ENCODE measurements around the gene SRA1. TPM values are rescaled to one million over a fixed set of nuclear protein-coding genes. Genes with fewer than 3 reads are reported as not detected.

The SRA1 gene
- total and polyA plus RNA-seq, 4 donors: 14.0 to 45.5 (median 36.8) TPM

- peak overlapping the region; percentile 39 to 46 for H3K9ac ChIP-seq (ENCODE audit: insufficient read depth in 1 of 2, low read length in 2 of 2)
- H3K36me3 ChIP-seq (ENCODE audit: control insufficient read depth in 4 of 4, insufficient read depth in 4 of 4, low read length in 4 of 4): peaks cover 7 to 33% (median 18%) of the 10 kb centered on the region in 4 donors
- TF ChIP-seq, protein P1, sequence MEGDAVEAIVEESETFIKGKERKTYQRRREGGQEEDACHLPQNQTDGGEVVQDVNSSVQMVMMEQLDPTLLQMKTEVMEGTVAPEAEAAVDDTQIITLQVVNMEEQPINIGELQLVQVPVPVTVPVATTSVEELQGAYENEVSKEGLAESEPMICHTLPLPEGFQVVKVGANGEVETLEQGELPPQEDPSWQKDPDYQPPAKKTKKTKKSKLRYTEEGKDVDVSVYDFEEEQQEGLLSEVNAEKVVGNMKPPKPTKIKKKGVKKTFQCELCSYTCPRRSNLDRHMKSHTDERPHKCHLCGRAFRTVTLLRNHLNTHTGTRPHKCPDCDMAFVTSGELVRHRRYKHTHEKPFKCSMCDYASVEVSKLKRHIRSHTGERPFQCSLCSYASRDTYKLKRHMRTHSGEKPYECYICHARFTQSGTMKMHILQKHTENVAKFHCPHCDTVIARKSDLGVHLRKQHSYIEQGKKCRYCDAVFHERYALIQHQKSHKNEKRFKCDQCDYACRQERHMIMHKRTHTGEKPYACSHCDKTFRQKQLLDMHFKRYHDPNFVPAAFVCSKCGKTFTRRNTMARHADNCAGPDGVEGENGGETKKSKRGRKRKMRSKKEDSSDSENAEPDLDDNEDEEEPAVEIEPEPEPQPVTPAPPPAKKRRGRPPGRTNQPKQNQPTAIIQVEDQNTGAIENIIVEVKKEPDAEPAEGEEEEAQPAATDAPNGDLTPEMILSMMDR (IDR thresholded peaks at IDR 0.05; ENCODE audit: control extremely low read depth, extremely low read depth): no peak
- H3K27ac ChIP-seq (ENCODE audit: low read depth in 1 of 2, low read length in 1 of 2): peak overlapping the region; percentile 95 to 97
- no peak overlapping the region for H3K4me3 ChIP-seq
- no peak for DNase-seq
- no peak for ATAC-seq (ENCODE audit: insufficient read depth, low FRiP score)
- peaks cover 11 to 32% (median 24%) of the 10 kb centered on the region in 5 donors for H3K4me1 ChIP-seq (ENCODE audit: control insufficient read depth in 5 of 5, insufficient read depth in 5 of 5, low read length in 5 of 5)
- WGBS, 2 donors: 0 to 7% methylated on average over 5 of the region's 5 CpGs
- H3K9me3 ChIP-seq (ENCODE audit: control insufficient read depth in 4 of 4, insufficient read depth in 3 of 4, low read length in 3 of 4): no peaks in the 10 kb centered on the region
- no peaks in the 10 kb centered on the region for H3K27me3 ChIP-seq (ENCODE audit: control insufficient read depth in 3 of 3, insufficient read depth in 3 of 3, low read length in 2 of 3)
Observed at GRCh38 chr5:140548300-140548688, 9.0 kb downstream of the SRA1 start.

DNA sequence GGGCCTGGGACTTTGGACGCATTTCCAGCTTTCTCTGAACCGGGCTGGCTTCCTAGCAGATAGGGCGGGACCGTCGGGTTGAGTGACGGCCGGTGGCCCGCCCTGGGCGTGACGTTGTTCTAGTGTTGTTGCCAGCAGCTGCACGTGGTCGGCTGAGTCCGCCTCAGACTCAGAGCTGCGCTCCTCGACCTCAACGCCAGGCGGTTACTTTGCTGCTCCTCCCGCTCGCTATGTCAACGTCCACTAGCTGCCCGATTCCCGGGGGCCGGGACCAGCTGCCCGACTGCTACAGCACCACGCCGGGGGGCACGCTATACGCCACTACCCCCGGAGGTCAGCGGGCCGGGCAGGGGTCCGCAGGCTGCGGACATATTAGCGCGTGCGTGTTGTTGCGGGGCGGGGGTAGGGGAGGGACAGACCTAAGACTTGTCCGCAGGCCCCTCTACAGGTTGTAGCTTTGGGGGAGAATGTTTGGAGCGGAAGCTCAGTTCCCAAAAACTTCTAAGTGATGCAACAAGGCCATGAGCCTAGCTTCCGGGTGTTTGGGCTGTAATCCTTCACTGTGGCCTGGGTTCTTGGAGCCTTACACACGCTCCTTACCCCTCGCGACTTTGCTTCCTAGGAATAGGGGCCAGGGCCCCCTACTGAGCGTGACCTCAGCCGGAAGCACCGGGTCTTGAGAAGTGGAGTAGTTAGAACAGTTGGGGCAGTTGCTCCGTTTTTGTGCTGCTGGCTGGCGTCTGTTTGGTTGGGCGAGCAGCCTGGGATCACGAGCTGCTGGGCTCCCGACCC is 9.6 kb downstream of the SRA1 start, which contains the start of gene EIF4EBP3:
TSS of gene EIF4EBP3 (plus strand) at position 155 of the 792 bp plus-strand sequence. CDS start at position 231, 76 bp downstream.
- peak within 1 kb of the TSS; percentile 39 to 46 for H3K9ac ChIP-seq (ENCODE audit: insufficient read depth in 1 of 2, low read length in 2 of 2)
- no peaks in the 10 kb centered on the region for H3K9me3 ChIP-seq (ENCODE audit: control insufficient read depth in 4 of 4, insufficient read depth in 3 of 4, low read length in 3 of 4)
- H3K27ac ChIP-seq (ENCODE audit: low read depth in 1 of 2, low read length in 1 of 2): peak within 1 kb of the TSS; percentile 95 to 97
- H3K4me3 ChIP-seq: peak within 1 kb of the TSS; percentile 44
- H3K27me3 ChIP-seq (ENCODE audit: control insufficient read depth in 3 of 3, insufficient read depth in 3 of 3, low read length in 2 of 3): no peaks in the 10 kb centered on the region
- TF ChIP-seq, protein P1 (IDR thresholded peaks at IDR 0.05; ENCODE audit: control extremely low read depth, extremely low read depth): peak; percentile 39
- DNase-seq (peak; percentile 97 to 99 (median 98)), ATAC-seq (ENCODE audit: insufficient read depth, low FRiP score) (peak; percentile 94)
- H3K36me3 ChIP-seq (ENCODE audit: control insufficient read depth in 4 of 4, insufficient read depth in 4 of 4, low read length in 4 of 4): peaks cover 10 to 33% (median 21%) of the 10 kb centered on the region in 4 donors
- H3K4me1 ChIP-seq (ENCODE audit: control insufficient read depth in 5 of 5, insufficient read depth in 5 of 5, low read length in 5 of 5): peaks cover 11 to 32% (median 24%) of the 10 kb centered on the region in 5 donors
- 0 to 1% methylated on average over 52 of the region's 52 CpGs for WGBS, 2 donors

DNA sequence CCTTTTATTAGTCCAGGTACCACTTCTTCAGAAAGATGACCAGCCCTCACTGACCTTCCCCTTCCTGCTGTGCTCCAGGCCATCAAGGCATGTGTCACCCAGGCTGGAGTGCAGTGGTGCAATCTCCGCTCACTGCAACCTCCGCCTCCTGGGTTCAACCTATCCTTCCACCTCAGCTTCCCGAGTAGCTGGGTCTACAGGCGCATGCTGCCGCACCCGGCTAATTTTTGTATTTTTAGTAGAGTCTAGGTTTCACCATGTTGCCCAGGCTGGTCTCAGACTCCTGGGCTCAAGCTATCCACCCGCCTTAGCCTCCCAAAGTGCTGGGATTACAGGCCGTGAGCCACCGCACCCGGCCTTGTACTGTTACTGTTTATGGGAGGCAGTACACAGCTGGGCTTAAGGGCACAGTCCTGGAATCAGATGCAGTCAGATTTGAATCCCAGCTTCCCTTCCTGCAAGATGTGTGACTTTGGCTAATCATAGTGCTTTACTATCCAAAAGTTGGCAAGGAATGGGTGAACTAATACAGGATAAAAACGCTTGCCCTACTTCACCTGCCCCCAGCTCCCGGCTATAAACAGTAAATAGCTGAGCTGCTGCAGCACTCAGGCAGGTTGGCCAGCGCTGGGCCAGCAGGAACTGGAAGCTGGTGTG is 10.3 kb downstream of the SRA1 start:
- Histone ChIP-seq H3K9ac (ENCODE audit: insufficient read depth in 1 of 2, low read length in 2 of 2) (no peak overlapping the region), H3K9me3 (ENCODE audit: control insufficient read depth in 4 of 4, insufficient read depth in 3 of 4, low read length in 3 of 4) (no peaks in the 10 kb centered on the region), H3K36me3 (ENCODE audit: control insufficient read depth in 4 of 4, insufficient read depth in 4 of 4, low read length in 4 of 4) (peaks cover 13 to 33% (median 24%) of the 10 kb centered on the region in 4 donors), H3K4me1 (ENCODE audit: control insufficient read depth in 5 of 5, insufficient read depth in 5 of 5, low read length in 5 of 5) (peaks cover 11 to 32% (median 24%) of the 10 kb centered on the region in 5 donors), H3K27me3 (ENCODE audit: control insufficient read depth in 3 of 3, insufficient read depth in 3 of 3, low read length in 2 of 3) (no peaks in the 10 kb centered on the region), H3K27ac (ENCODE audit: low read depth in 1 of 2, low read length in 1 of 2) (peak overlapping the region; percentile 45 to 95), H3K4me3 (no peak overlapping the region)
- TF ChIP-seq, protein P1 (IDR thresholded peaks at IDR 0.05; ENCODE audit: control extremely low read depth, extremely low read depth): no peak
- DNase-seq (no peak), ATAC-seq (ENCODE audit: insufficient read depth, low FRiP score) (no peak)
- WGBS, 2 donors: 40 to 56% methylated on average over 13 of the region's 13 CpGs

Measured in lung (tissue), 12 donors.